Measurements from ENCODE around the gene GALR3.
"Not testable (repeated sequence)": the region's sequence is repeated elsewhere in the genome, so short reads cannot be mapped to it uniquely, and the experiment has no call there.

Gene GALR3

DNA sequence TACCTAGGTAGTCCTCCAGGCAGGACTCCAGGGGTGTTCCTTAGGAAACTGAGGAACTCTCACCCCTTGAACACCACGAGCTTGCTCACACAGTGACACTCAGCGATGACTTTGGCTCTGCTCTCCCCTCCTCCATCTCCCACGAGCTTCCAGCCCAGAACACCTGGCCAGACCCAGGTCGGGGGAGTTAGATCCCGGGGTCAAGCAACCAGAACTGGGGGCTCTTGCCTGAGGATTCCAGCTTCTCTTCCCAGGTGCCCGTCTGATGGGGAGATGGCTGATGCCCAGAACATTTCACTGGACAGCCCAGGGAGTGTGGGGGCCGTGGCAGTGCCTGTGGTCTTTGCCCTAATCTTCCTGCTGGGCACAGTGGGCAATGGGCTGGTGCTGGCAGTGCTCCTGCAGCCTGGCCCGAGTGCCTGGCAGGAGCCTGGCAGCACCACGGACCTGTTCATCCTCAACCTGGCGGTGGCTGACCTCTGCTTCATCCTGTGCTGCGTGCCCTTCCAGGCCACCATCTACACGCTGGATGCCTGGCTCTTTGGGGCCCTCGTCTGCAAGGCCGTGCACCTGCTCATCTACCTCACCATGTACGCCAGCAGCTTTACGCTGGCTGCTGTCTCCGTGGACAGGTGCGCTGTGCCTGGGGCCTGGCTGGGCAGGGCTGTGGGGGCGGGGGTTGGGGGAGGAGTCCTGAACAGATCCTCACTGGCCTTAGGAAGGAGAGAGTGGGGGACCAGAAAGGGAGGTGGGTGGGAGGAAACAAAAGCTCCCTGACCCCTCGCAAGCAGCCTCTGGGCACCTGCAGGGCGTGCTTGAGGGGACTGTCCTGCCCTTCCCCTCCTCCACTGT, at the start of gene GALR3:
TSS of gene GALR3 (plus strand) at position 249 of the 852 bp plus-strand sequence. CDS start at position 274, 25 bp downstream.
- DNase-seq = no peak

- no peak for DNase-seq
Observed at GRCh38 chr22:37774728-37775127, 48.5 kb upstream of the GALR3 start.

GRCh38 chr22:37775785-37776638, 47.2 kb upstream of the GALR3 start:
- no peak for DNase-seq

DNA sequence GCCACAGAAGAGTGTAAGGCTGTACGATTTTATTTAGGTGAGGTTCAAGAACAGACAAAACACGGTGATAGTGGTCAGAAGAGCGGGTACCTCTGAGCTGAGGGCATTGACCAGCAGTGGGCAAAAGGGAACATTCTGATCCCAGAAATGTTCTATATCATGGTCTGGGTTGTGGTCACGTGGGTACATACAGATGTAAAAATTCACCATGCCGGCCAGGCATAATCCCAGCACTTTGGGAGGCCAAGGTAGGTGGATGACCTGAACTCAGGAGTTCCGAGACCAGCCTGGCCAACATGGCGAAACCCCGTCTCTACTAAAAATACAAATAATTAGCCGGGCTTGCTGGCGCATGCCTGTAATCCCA, 46.6 kb upstream of the GALR3 start:
- no peak for DNase-seq

DNA sequence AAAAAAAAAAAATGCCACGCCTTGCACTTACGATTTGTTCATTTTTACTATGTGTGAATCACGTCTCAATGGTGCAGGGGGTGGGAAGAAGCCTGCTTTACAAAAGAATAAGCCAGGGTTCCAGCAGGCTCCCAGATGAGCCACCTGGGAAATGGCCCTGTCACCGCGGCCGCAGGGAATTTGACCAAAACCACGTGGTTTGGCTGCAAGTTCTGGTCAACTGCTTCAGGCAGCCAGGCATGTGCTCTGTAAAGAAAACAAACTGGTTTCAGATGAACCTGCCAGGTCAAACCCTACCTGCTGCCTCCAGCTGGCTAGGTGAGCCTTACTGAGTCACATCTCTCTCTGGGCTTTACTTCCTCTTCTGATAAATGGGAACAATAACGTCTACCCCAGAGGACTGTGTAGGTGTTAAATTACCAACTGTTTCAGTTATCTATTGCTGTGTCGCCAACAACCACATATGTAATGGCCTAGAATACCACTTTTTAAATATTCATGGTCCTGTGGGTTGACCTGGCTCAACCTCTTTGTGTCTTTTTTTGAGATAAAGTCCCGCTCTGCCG, 46.0 kb upstream of the GALR3 start:
- DNase-seq = peak; percentile 89

DNA sequence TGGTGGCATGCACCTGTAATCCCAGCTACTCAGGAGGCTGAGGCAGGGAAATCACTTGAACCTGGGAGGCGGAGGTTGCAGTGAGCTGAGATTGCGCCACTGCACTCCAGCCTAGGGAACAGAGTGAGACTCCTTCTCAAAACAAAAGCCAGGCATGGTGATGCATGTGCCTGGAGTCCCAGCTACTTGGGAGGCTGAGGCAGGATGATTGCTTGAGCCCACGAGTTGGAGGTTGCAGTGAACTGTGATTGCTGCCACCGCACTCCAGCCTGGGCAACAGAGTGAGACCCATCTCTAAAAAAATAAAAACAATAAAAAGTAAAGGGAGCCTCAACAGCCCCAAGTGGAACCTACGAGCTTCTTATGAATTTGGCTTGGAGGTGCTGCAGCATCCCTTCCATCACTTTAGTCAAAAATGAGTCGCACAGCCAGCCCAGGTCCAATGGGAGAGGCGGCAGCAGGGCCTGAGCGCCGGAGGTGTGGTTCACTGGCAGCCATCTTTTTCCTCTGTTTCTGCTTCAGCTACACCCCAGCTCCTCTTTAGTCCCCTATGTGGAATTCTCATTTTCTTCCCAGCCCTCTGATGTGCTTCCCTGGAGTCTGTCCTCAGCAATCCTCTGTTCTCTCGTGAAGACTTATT, 44.7 kb upstream of the GALR3 start:
- no peak for DNase-seq

GRCh38 chr22:37781434-37782059, 41.6 kb upstream of the GALR3 start:
- DNase-seq = peak; percentile 66

- DNase-seq = peak; percentile 91
Observed at GRCh38 chr22:37782340-37783168, 40.6 kb upstream of the GALR3 start.

- DNase-seq = peak; percentile 73
Observed at GRCh38 chr22:37784829-37785495, 38.2 kb upstream of the GALR3 start.

DNA sequence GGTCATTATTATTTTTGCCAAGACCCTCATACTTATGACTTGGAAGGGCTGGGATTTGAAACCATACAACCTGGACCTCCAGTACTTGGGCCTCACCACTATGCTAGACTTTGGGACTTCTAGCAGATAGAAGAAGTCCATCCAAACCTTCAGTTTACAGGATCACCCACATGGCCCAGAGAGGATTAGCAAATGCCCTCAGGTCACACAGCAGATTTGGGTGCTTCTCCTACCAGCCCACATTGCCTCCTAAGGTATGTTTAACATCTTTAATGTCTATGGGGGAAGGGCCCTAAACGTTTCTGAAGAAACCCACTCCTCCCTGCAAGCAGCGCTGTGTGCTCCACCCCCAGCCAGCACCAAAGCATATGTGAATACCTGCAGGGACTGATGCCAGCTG, 32.9 kb upstream of the GALR3 start:
- no peak for DNase-seq

GRCh38 chr22:37792494-37792893, 30.7 kb upstream of the GALR3 start:
- DNase-seq = no peak

DNA sequence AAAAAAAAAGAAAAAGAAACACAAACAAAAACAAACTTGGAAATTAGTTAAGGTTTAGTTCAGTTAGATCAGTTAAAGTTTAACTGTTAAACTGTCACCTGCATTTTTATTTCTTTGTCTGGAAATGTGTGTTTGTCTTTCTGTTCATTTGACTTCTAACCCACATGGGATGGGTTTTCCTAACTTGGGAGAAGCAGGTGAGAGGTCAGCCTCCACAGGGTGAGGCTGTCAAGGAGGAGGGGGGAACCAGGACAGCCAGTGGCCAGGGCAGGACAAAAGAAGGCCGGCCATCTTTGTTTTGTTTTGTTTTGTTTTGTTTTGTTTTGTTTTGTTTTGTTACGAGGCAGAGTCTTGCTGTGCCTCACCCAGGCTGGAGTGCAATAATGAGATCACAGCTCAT, 28.8 kb upstream of the GALR3 start:
- DNase-seq = no peak

DNA sequence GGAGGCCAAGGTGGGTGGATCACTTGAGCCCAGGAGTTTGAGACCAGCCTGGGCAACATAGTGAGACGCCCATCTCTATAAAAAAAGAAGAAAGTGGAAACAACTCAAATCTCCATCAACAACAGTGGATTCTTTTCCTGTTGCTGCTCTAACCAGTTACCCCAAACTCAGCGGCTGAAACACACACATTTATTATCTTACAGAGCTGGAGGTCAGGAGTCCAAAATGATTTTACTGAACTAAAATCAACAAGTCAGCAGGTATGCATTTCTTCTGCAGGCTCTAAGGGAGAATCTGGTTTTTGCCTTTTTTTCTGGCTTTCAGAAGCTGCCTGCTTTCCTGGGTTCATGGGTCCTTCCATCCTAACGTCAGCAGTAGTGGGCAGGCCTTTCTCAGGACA, 27.1 kb upstream of the GALR3 start:
- no peak for DNase-seq

DNA sequence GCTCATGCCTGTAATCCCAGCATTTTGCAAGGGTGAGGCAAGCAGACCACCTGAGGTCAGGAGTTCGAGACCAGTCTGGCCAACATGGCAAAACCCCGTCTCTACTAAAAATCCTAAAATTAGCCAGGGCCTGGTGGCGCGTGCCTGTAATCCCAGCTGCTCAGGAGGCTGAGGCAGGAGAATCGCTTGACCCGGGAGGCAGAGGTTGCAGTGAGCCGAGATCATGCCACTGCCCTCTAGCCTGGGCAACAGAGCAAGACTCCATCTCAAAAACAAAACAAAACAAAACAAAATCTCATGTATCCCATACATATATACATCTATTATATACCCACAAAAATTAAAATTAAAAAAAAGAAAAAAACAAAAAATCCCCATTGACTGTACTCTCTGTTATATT, 25.9 kb upstream of the GALR3 start:
- not testable (repeated sequence) for DNase-seq

DNA sequence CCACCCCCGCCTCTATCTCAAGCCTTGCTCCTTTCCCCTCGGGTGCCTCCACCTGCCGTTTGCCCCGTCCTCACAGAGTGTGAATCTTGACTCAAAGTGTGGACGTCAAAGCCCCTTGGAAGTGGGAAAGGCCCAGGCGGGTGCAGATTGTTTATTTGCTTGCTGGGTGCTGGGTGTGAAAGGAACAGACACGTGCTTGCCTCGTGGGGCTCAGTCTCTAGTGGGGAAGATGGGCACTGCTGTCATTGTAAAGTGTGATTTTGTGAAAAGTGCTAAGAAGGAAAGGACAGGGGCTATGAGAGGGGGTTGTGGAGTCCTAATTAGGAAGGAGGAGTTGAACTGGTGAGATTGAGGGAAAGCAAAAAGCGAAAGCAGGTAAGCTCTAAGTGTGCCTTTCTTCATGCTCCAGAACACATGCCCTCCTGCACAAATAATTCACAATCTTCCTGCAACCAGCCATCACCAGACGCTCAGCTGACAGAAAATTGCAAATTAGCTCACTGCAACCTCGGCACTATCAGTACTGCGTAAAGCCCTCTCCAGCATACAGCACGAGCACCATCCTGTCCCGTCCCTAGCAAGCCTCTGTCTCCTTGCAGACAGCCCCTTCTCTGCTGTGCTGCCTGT, 25.2 kb upstream of the GALR3 start:
- no peak for DNase-seq

GRCh38 chr22:37799979-37800378, 23.2 kb upstream of the GALR3 start:
- not testable (repeated sequence) for DNase-seq

DNA sequence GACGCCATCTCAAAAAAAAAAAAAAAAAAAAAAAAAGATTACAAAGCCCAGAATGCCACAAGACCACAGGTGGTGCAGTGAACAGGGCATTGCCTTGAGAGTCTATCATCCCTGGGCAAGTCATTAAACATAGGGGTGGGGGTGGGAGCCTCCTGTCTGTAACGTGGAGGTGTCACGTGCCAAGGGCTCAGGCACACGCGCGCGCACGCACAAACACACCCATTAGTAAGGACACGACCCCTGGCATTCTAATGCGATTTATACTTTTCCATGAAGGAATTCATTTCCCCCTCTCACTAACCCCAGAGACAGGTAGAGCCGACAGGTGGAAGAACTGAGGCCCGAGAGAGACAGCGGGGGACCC, 21.3 kb upstream of the GALR3 start:
- DNase-seq = no peak

- DNase-seq = peak; percentile 77
Observed at GRCh38 chr22:37802310-37803194, 20.6 kb upstream of the GALR3 start.

DNA sequence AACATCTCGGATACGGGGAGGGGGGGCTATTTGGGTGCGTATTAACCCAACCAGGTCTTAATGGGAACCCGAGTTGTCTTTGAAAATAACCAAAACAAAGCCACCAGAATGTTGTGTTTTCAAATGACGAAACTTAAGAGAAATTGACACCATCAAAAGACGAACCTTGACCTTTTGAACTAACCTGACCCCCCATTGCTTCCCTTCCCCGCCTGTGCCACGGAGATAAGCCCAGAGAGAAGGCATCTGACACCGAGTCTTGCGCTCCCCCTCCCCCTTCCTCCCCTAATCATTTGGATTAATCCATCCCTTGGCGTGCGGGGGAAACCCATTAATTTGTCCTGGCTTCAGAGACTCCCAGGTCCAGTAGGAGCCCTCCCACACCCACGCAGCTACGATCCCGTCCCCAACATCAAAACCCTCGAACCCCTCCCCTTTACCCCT, 20.0 kb upstream of the GALR3 start:
- no peak for DNase-seq

Data from islet precursor cell (in vitro differentiated cells).